ENCODE data around the gene IL4. TPM values are rescaled to one million over a fixed set of nuclear protein-coding genes. Genes with fewer than 3 reads are reported as not detected.

IL4 gene
- total RNA-seq (2021): not detected in 2 replicates
- not detected for Bru-seq, nascent RNA
- BruChase-seq, experiment 1, labeled RNA remaining after a 2-hour chase: percentile 7 among the genes with signal in this experiment
- BruChase-seq, experiment 2, labeled RNA remaining after a 6-hour chase: not detected
- long read RNA-seq: 0 reads

DNA sequence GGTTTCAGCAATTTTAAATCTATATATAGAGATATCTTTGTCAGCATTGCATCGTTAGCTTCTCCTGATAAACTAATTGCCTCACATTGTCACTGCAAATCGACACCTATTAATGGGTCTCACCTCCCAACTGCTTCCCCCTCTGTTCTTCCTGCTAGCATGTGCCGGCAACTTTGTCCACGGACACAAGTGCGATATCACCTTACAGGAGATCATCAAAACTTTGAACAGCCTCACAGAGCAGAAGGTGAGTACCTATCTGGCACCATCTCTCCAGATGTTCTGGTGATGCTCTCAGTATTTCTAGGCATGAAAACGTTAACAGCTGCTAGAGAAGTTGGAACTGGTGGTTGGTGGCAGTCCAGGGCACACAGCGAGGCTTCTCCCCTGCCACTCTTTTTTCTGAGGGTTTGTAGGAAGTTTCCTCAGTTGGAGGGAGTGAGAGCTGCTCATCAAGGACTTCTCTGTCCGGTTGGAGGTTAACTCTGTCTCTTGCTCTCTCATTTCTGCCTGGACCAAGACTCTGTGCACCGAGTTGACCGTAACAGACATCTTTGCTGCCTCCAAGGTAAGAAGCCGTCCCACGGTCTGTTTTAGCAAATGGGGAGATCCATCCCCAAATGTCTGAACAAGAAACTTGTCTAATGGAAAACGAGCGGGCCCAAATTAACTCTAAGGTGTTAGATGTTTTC is at the start of gene IL4:
TSS of gene IL4 (plus strand) at position 51 of the 692 bp plus-strand sequence. CDS start at position 113, 62 bp downstream.
- no peak for DNase-seq
- no peak within 1 kb of the TSS for H2AFZ ChIP-seq
- intact Hi-C loops (cut with micrococcal nuclease; ENCODE audit: unreplicated experiment): loop anchor here (10.0 kb wide), 1 partner anchor 259 kb away; no protein-coding TSS in a partner anchor
- no peaks in the 10 kb centered on the region for H3K79me2 ChIP-seq (ENCODE audit: low read depth)
- no peaks in the 10 kb centered on the region for H3K9me3 ChIP-seq (ENCODE audit: insufficient read depth, low read depth)
- no peaks in the 10 kb centered on the region for H3K9me2 ChIP-seq (ENCODE audit: insufficient read depth)
- H3K4me1 ChIP-seq (replicated peaks; ENCODE audit: insufficient read depth): peaks cover 11% of the 10 kb centered on the region
- H3K27ac ChIP-seq: no peak within 1 kb of the TSS
- no peak within 1 kb of the TSS for H3K4me2 ChIP-seq
- no TSS peak for BruUV-seq (replicated peaks)
- no peaks in the 10 kb centered on the region for H3K27me3 ChIP-seq (ENCODE audit: insufficient read depth, low read depth)
- TF ChIP-seq EZH2 (IDR thresholded peaks at IDR 0.05; ENCODE audit: low read depth) (no peak), CTCF (conservative IDR thresholded peaks at IDR 0.05) (no peak)
- peaks cover 12% of the 10 kb centered on the region; the same call in 1 of the 2 replicates for H3F3A ChIP-seq (ENCODE audit: insufficient read depth, low read depth)
- ChIA-PET CTCF (no interaction called here), POLR2A (ENCODE audit: unreplicated experiment) (interaction anchor here (0.6 to 0.7 kb wide), 2 partner anchors 102 to 210 kb away, joined by 4 to 6 read pairs; no protein-coding TSS in a partner anchor)
- H3K4me3 ChIP-seq: no peak within 1 kb of the TSS
- H4K20me1 ChIP-seq (ENCODE audit: insufficient read depth): no peaks in the 10 kb centered on the region
- no peaks in the 10 kb centered on the region for H3K36me3 ChIP-seq (ENCODE audit: low read depth)

- no peaks in the 10 kb centered on the region for H3K9me2 ChIP-seq (ENCODE audit: insufficient read depth)
- no peak overlapping the region for H2AFZ ChIP-seq
- intact Hi-C loops (cut with micrococcal nuclease; ENCODE audit: unreplicated experiment): loop anchor here (10.0 kb wide), 1 partner anchor 77 kb away; no protein-coding TSS in a partner anchor
- TF ChIP-seq CTCF (conservative IDR thresholded peaks at IDR 0.05): no peak
- no peak for TF ChIP-seq EZH2 (IDR thresholded peaks at IDR 0.05; ENCODE audit: low read depth)
- no peaks in the 10 kb centered on the region for H3K4me1 ChIP-seq (replicated peaks; ENCODE audit: insufficient read depth)
- ChIA-PET CTCF (no interaction called here), POLR2A (ENCODE audit: unreplicated experiment) (no interaction called here)
- no peak for DNase-seq
- BruUV-seq (replicated peaks): no TSS peak
- no peaks in the 10 kb centered on the region for H3K79me2 ChIP-seq (ENCODE audit: low read depth)
- H4K20me1 ChIP-seq (ENCODE audit: insufficient read depth): peaks cover 3% of the 10 kb centered on the region; the same call in 1 of the 2 replicates
- H3F3A ChIP-seq (ENCODE audit: insufficient read depth, low read depth): no peaks in the 10 kb centered on the region
- H3K27me3 ChIP-seq (ENCODE audit: insufficient read depth, low read depth): no peaks in the 10 kb centered on the region
- peaks cover 6% of the 10 kb centered on the region; the same call in 1 of the 2 replicates for H3K36me3 ChIP-seq (ENCODE audit: low read depth)
- no peak overlapping the region for H3K27ac ChIP-seq
- no peak overlapping the region for H3K4me3 ChIP-seq
- no peak overlapping the region for H3K4me2 ChIP-seq
- H3K9me3 ChIP-seq (ENCODE audit: insufficient read depth, low read depth): no peaks in the 10 kb centered on the region
These were observed 46.3 kb upstream of the IL4 start for GRCh38 chr5:132627470-132627869.

DNA sequence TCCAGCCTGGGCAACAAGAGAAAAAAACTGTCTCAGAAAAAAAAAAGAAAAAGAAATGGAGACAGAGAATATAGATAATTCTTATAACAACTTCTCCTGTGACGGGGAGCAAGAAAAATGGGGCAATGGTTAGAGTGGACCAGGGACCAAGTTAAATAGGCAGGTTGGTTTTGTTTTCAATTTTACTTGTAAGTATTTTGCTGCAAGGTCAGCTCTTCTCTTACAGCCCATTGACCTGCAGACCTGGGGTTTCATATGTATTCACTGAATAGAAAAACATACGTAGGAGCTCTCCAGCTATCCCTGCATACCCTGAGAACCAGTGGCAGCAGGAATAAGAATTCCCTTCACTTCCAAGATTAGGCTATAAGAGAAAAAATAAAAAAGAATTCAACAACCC is 45.0 kb upstream of the IL4 start:
- DNase-seq: no peak
- no peak overlapping the region for H3K4me2 ChIP-seq
- no peaks in the 10 kb centered on the region for H3K79me2 ChIP-seq (ENCODE audit: low read depth)
- no peaks in the 10 kb centered on the region for H3K4me1 ChIP-seq (replicated peaks; ENCODE audit: insufficient read depth)
- no peaks in the 10 kb centered on the region for H3F3A ChIP-seq (ENCODE audit: insufficient read depth, low read depth)
- no peak for TF ChIP-seq EZH2 (IDR thresholded peaks at IDR 0.05; ENCODE audit: low read depth)
- TF ChIP-seq CTCF (conservative IDR thresholded peaks at IDR 0.05): no peak
- H2AFZ ChIP-seq: no peak overlapping the region
- ChIA-PET POLR2A (ENCODE audit: unreplicated experiment) (no interaction called here), CTCF (no interaction called here)
- H3K27me3 ChIP-seq (ENCODE audit: insufficient read depth, low read depth): no peaks in the 10 kb centered on the region
- no peak overlapping the region for H3K27ac ChIP-seq
- no peaks in the 10 kb centered on the region for H3K36me3 ChIP-seq (ENCODE audit: low read depth)
- H4K20me1 ChIP-seq (ENCODE audit: insufficient read depth): peaks cover 3% of the 10 kb centered on the region; the same call in 1 of the 2 replicates
- H3K9me3 ChIP-seq (ENCODE audit: insufficient read depth, low read depth): no peaks in the 10 kb centered on the region
- intact Hi-C loops (cut with micrococcal nuclease; ENCODE audit: unreplicated experiment): loop anchor here (10.0 kb wide), 1 partner anchor 76 kb away; no protein-coding TSS in a partner anchor
- no peak overlapping the region for H3K4me3 ChIP-seq
- no TSS peak for BruUV-seq (replicated peaks)
- H3K9me2 ChIP-seq (ENCODE audit: insufficient read depth): no peaks in the 10 kb centered on the region

All from PC-9 (cell line).